ENCODE results near the gene RHBDD1. TPM values are rescaled to one million over a fixed set of nuclear protein-coding genes. Genes with fewer than 3 reads are reported as not detected.

RHBDD1 gene
- polyA plus RNA-seq, 1 donor from 2014 or later, result 5.4 TPM

DNA sequence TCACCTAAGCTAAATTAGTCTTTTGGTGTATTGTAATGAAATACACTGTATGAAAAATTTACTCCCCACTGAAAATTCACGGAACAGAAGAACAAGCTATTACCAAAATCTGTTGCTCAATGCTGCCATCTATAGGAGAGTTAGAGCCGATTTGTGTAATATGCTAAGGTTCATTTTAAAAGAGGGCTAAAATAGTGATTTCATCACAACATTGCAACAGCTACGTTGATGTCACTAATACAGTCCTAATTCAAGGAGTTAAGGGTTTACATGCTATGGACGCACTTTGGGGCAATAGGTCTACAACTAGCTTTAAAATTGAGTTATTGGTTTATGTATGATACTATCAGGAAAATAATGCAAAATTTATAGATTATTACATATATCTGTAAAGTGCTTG lies 33.3 kb upstream of the RHBDD1 start:
- Histone ChIP-seq H3K27me3 (ENCODE audit: insufficient read depth, low read depth, low read length) (no peaks in the 10 kb centered on the region), H2AFZ (ENCODE audit: low read depth, low read length) (no peak overlapping the region), H3K27ac (ENCODE audit: low read length) (no peak overlapping the region), H3K36me3 (ENCODE audit: insufficient read depth, low read length) (peaks cover under 1% of the 10 kb centered on the region), H3K9ac (ENCODE audit: low read length) (no peak overlapping the region), H3K4me3 (ENCODE audit: low read length) (no peak overlapping the region), H3F3A (ENCODE audit: insufficient read depth, low read length, poor library complexity, severe bottlenecking) (no peaks in the 10 kb centered on the region), H3K79me2 (replicated peaks; ENCODE audit: insufficient read depth, low read length) (peaks cover 17% of the 10 kb centered on the region), H4K20me1 (ENCODE audit: insufficient read depth) (no peaks in the 10 kb centered on the region), H3K9me2 (ENCODE audit: insufficient read depth, low read length) (no peaks in the 10 kb centered on the region), H3K9me3 (ENCODE audit: low read length) (no peaks in the 10 kb centered on the region), H3K4me2 (ENCODE audit: low read length) (no peak overlapping the region)
- TF ChIP-seq SMC3 (conservative IDR thresholded peaks at IDR 0.05; ENCODE audit: poor library complexity) (peak; percentile 80), TAF1 (IDR thresholded peaks at IDR 0.05; ENCODE audit: low read depth) (no peak), RAD21 (conservative IDR thresholded peaks at IDR 0.05) (peak; percentile 82), EZH2 (IDR thresholded peaks at IDR 0.05; ENCODE audit: borderline replicate concordance, insufficient read depth, low read length, poor library complexity, severe bottlenecking) (no peak)
- TF ChIP-seq, protein P1, sequence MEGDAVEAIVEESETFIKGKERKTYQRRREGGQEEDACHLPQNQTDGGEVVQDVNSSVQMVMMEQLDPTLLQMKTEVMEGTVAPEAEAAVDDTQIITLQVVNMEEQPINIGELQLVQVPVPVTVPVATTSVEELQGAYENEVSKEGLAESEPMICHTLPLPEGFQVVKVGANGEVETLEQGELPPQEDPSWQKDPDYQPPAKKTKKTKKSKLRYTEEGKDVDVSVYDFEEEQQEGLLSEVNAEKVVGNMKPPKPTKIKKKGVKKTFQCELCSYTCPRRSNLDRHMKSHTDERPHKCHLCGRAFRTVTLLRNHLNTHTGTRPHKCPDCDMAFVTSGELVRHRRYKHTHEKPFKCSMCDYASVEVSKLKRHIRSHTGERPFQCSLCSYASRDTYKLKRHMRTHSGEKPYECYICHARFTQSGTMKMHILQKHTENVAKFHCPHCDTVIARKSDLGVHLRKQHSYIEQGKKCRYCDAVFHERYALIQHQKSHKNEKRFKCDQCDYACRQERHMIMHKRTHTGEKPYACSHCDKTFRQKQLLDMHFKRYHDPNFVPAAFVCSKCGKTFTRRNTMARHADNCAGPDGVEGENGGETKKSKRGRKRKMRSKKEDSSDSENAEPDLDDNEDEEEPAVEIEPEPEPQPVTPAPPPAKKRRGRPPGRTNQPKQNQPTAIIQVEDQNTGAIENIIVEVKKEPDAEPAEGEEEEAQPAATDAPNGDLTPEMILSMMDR (IDR thresholded peaks at IDR 0.05; ENCODE audit: poor library complexity, severe bottlenecking), result peak; percentile 82

DNA sequence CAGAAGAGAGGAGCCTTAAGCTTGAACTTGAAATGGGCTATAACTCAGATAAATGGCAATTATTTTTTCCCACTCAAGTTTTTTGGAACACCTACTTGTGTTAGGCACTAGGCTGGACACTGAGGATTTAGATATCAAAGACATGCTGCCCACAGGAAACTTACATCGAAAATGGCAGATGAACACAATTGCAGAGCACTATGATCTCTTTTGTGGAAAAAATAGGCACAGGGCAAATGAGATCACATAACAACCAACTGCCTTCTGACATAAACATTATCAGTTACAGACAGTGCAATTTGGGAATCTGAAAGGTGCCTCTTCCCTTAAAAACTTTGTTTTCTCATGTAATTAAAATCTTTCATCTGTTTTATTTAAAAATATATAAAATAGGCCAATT lies 32.4 kb upstream of the RHBDD1 start:
- no peaks in the 10 kb centered on the region for H3F3A ChIP-seq (ENCODE audit: insufficient read depth, low read length, poor library complexity, severe bottlenecking)
- no peak overlapping the region for H3K4me3 ChIP-seq (ENCODE audit: low read length)
- peaks cover 8% of the 10 kb centered on the region for H3K79me2 ChIP-seq (replicated peaks; ENCODE audit: insufficient read depth, low read length)
- H2AFZ ChIP-seq (ENCODE audit: low read depth, low read length), result no peak overlapping the region
- H3K27me3 ChIP-seq (ENCODE audit: insufficient read depth, low read depth, low read length), result no peaks in the 10 kb centered on the region
- H3K9ac ChIP-seq (ENCODE audit: low read length), result no peak overlapping the region
- H3K9me3 ChIP-seq (ENCODE audit: low read length), result no peaks in the 10 kb centered on the region
- TF ChIP-seq, protein P2, sequence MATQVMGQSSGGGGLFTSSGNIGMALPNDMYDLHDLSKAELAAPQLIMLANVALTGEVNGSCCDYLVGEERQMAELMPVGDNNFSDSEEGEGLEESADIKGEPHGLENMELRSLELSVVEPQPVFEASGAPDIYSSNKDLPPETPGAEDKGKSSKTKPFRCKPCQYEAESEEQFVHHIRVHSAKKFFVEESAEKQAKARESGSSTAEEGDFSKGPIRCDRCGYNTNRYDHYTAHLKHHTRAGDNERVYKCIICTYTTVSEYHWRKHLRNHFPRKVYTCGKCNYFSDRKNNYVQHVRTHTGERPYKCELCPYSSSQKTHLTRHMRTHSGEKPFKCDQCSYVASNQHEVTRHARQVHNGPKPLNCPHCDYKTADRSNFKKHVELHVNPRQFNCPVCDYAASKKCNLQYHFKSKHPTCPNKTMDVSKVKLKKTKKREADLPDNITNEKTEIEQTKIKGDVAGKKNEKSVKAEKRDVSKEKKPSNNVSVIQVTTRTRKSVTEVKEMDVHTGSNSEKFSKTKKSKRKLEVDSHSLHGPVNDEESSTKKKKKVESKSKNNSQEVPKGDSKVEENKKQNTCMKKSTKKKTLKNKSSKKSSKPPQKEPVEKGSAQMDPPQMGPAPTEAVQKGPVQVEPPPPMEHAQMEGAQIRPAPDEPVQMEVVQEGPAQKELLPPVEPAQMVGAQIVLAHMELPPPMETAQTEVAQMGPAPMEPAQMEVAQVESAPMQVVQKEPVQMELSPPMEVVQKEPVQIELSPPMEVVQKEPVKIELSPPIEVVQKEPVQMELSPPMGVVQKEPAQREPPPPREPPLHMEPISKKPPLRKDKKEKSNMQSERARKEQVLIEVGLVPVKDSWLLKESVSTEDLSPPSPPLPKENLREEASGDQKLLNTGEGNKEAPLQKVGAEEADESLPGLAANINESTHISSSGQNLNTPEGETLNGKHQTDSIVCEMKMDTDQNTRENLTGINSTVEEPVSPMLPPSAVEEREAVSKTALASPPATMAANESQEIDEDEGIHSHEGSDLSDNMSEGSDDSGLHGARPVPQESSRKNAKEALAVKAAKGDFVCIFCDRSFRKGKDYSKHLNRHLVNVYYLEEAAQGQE (IDR thresholded peaks at IDR 0.05; ENCODE audit: borderline replicate concordance), result no peak
- TF ChIP-seq TAF1 (IDR thresholded peaks at IDR 0.05; ENCODE audit: low read depth) (no peak), SMC3 (conservative IDR thresholded peaks at IDR 0.05; ENCODE audit: poor library complexity) (no peak), POLR2AphosphoS5 (IDR thresholded peaks at IDR 0.05) (no peak), EP300 (conservative IDR thresholded peaks at IDR 0.05; ENCODE audit: poor library complexity, severe bottlenecking) (no peak), EZH2 (IDR thresholded peaks at IDR 0.05; ENCODE audit: borderline replicate concordance, insufficient read depth, low read length, poor library complexity, severe bottlenecking) (no peak), MXI1 (conservative IDR thresholded peaks at IDR 0.05; ENCODE audit: poor library complexity, severe bottlenecking) (no peak), RAD21 (conservative IDR thresholded peaks at IDR 0.05) (no peak)
- TF ChIP-seq, protein P1 (IDR thresholded peaks at IDR 0.05; ENCODE audit: poor library complexity, severe bottlenecking), result no peak
- no peaks in the 10 kb centered on the region for H4K20me1 ChIP-seq (ENCODE audit: insufficient read depth)
- no peak overlapping the region for H3K27ac ChIP-seq (ENCODE audit: low read length)
- H3K4me2 ChIP-seq (ENCODE audit: low read length), result no peak overlapping the region
- H3K9me2 ChIP-seq (ENCODE audit: insufficient read depth, low read length), result no peaks in the 10 kb centered on the region
- H3K36me3 ChIP-seq (ENCODE audit: insufficient read depth, low read length), result no peaks in the 10 kb centered on the region
